ENCODE measurements around the gene MGAT4C.

Gene MGAT4C

GRCh38 chr12:85956081-85956480, 300.1 kb downstream of the MGAT4C start:
- FAIRE-seq: no peak

- no peak for FAIRE-seq
These were observed 301.1 kb downstream of the MGAT4C start for GRCh38 chr12:85955127-85955526.

- no peak for FAIRE-seq
These were observed 304.4 kb downstream of the MGAT4C start for GRCh38 chr12:85951823-85952222.

- FAIRE-seq: no peak
These were observed 306.9 kb downstream of the MGAT4C start for GRCh38 chr12:85949253-85949652.

GRCh38 chr12:85948340-85948739, 307.9 kb downstream of the MGAT4C start:
- FAIRE-seq: no peak

- FAIRE-seq: no peak
These were observed 308.9 kb downstream of the MGAT4C start for GRCh38 chr12:85947286-85947685.

GRCh38 chr12:85946375-85946774, 309.8 kb downstream of the MGAT4C start:
- no peak for FAIRE-seq

GRCh38 chr12:85927166-85927565, 329.0 kb downstream of the MGAT4C start:
- FAIRE-seq: no peak

- FAIRE-seq: peak; percentile 75
These were observed 332.3 kb downstream of the MGAT4C start for GRCh38 chr12:85923767-85924331.

DNA sequence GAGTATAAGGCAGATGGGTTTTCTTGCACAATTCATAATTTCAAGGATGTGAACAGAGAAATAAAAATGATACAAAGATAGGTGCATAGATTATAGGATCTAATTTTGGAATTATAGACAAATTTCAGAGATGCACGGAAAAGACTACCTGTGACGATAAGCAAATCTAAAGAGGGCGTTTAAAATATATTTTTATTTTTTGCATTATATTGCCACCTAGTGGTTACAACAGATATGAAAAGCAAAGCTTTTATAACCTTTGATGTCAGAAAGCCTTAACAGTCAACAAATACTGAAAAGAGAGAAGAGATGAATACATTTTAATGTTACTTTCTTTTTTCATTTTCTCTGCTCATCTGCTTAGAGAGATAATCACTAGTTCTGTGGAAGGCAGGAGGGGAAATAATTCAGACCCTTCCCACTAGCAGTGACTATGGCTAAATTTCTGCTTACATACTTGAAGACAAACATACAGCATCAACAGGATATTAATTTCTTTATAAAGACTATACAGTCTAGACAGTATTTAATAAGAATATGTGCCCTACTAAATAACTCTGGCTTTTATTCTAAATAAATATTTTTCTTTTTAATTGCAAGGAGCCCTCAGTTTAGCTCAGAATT, 335.8 kb downstream of the MGAT4C start:
- FAIRE-seq: peak; percentile 93
